Measurements from ENCODE around the gene LRRC49.

The LRRC49 gene

GRCh38 chr15:71015342-71015741 lies 122.7 kb downstream of the LRRC49 start:
- no peak for TF ChIP-seq CTCF (IDR thresholded peaks at IDR 0.05)

- no peak for TF ChIP-seq CTCF (IDR thresholded peaks at IDR 0.05)
These were observed 149.8 kb downstream of the LRRC49 start for GRCh38 chr15:71042356-71042922.

- TF ChIP-seq CTCF (IDR thresholded peaks at IDR 0.05): no peak
These were observed 150.7 kb downstream of the LRRC49 start for GRCh38 chr15:71043373-71043772.

- TF ChIP-seq CTCF (IDR thresholded peaks at IDR 0.05): no peak
These were observed 151.4 kb downstream of the LRRC49 start for GRCh38 chr15:71044006-71044405.

GRCh38 chr15:71048913-71049675 lies 156.5 kb downstream of the LRRC49 start:
- TF ChIP-seq CTCF (IDR thresholded peaks at IDR 0.05): no peak

- TF ChIP-seq CTCF (IDR thresholded peaks at IDR 0.05): no peak
These were observed 157.2 kb downstream of the LRRC49 start for GRCh38 chr15:71049706-71050422.

- TF ChIP-seq CTCF (IDR thresholded peaks at IDR 0.05): no peak
These were observed 157.8 kb downstream of the LRRC49 start for GRCh38 chr15:71050461-71050860.

All from LNCAP (cell line).